ENCODE data around the gene LSS. TPM values are rescaled to one million over a fixed set of nuclear protein-coding genes. Genes with fewer than 3 reads are reported as not detected.

LSS gene
- total RNA-seq, 1 donor from 2014 or later, result 52.6 TPM

DNA sequence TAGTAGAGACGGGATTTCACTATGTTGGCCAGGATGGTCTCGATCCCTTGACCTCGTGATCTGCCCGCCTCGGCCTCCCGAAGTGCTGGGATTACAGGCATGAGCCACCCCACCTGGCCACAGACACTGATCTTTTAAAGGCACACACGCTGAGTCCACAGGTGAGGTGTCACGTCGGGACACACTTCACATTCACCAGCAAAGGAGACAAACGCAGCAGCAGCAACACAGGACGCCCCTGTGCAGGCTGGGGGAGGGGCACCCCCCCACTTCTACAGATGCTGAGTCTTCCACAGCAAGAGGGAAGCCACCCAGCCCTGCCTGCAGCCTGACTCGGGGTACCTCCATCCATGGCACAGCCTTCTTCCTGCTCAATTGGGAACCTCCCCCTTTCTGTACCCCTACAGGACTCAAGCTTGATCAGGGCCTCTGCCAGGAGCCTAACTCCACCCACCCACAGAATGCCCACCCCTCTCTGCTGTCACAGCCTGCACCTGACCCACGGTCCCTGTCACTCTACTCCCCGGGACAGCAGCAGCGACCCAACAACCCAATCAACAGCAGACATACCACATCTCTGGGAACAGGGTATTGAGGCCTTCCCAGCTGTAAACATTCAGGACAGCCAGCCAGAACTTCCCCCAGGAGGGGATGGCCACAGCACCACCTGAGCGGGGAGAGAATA is 9.5 kb downstream of the LSS start:
- DNase-seq (ENCODE audit: low read depth in 2 of 2), result no peak

- DNase-seq (ENCODE audit: low read depth in 2 of 2), result no peak
Observed at GRCh38 chr21:46217511-46218196, 10.9 kb downstream of the LSS start.

GRCh38 chr21:46216132-46216747 is 12.3 kb downstream of the LSS start:
- DNase-seq (ENCODE audit: low read depth in 2 of 2), result no peak

DNA sequence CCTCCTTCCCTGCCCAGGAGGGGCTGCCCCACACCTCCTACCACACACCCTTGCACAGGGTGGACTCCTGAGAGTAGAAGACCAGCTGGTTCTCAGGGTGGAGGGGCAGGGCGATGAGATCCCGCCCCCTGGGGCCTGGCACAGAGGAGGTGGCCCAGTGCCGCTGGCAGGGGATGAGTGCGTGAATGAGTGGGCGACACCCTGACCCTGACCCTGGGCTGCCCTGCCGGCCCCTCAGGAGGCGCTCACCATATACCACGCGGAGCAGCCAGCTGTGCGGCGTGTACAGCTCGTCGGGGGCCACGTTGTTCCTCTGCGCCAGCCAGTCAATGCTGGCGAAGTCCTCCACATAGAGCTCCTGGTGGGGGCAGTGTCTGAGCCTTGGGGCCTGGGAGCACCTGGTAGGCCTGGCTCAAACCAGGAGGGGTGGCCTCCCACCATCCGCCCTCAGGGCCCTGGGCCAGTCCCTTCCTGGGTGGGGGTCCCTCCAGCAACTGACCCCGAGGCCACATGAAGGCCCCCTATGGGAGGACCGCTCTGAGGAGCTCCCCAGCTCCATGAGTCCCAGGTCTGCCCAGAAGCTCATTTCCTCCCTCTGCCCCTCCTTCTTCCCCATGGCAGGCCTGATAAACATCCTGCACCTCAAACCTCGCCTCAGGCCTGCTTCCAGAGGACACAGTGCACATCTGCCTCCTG is 13.0 kb downstream of the LSS start:
- DNase-seq (ENCODE audit: low read depth in 2 of 2), result no peak

DNA sequence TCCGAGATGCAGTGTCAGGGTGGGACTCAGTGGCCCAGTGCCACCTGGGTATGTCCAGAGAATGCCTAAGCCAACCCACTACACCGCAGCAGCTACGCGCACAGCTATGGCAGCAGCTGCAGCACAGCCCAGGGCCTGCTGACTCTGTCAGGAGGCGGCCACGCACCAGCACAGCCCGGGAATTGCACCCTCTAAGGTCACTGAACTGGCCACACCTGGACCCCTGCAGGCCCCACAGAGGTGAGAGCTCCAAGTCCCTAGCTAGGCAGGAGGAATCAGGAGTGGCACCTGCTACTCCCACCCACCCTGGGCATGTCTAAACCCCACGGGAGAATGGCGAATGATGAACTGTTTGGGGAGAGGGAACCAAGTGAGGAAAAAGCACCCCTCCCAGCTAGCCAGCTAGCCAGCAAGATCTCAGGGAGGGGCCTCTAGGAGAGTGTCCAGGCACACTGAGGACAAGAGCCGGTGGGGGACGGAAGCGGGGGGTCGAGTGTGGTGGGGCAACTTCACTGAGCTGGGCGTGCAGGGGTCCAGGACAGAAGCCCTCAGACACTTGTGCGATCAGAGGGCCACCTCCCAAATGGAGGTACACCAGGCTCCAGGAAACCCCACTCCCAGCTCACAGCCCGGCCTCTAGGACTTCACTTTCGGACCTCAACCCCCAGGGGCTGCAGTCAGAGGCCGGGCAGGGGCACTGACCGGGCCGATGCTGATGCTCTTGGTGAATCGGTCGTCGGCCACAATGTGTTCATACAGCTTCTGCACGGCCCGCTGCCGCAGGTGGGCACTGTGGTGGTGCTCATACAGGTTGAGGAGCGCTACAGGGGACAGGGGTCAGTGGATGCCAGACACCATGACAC is 13.9 kb downstream of the LSS start:
- no peak for DNase-seq (ENCODE audit: low read depth in 2 of 2)

DNA sequence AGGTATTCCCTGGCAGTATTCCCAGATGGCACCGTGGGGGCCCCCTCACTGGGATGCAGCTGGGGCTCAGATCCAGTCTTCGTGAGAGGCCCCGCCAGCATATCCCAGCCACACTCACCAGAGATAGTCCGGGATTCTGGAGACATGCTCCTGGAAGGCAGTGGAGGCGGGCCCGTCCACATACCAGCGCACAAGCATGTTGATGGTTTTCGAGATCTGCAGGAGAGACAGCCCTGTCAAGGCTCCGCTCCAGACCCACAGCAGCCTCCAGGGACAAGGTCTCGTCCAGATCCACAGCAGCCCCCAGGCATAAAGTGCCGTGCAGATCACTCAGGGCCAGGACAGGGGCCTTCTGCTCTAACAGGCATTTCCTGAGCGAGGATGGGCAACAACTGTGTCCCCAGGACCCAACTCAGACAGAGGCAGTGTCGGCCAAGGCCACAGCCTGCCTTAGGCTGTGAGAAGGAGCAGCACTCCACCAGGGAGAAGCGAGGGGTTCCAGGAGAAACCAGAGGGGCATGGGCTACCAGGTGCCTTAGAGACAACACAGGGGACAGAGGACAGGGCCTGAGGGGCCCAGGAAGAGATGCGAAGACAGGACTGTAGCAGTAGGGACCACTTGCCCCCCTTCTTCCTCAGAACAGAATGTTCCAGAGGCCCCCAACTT is 14.8 kb downstream of the LSS start:
- no peak for DNase-seq (ENCODE audit: low read depth in 2 of 2)

GRCh38 chr21:46212721-46213484 is 15.7 kb downstream of the LSS start:
- DNase-seq (ENCODE audit: low read depth in 2 of 2), result no peak

DNA sequence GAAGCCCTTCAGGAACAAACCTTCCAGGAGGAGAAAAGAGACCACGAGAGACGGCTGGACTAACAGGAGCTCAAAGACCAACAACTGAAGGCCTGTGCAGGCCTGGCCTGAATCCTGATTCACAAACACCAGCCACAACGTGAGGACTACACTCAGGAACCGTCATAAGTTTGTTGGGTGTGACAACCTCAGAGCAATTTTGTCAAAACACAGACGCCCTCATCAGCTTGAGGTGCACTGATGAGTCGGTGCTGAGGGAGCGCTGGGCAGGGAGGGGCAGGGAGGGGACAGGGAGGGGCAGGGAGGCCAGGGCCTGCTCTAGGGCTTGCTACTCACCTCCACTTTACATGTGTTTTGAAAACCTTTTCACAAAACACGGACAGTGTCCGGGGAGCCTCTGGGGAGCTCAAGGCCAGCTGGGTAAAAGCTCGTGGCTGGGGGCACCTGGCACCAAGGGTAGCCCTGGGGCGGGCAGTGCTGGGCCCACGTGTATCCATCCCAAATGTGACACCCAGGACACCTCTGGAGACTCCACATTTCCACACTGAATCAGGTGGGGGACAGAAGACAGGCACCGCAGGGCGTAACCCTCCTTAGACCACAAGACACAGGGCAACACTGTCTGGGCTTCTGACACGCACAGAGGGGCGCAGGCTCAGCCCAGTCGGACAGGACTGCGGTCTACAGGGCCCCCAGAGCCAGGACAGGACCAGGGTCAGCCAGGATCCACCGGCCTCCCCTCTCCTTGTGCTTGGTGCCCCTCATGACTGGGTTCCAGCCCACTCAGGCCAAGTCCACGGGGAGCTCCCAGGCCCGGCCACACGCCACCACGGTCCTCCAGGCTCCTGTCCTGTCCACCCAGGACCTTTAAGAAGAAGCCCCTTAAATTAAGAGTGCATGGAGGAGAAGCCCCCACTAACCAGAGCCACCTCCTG is 16.5 kb downstream of the LSS start:
- DNase-seq (ENCODE audit: low read depth in 2 of 2), result no peak

- no peak for DNase-seq (ENCODE audit: low read depth in 2 of 2)
Observed at GRCh38 chr21:46211376-46211775, 17.2 kb downstream of the LSS start.

DNA sequence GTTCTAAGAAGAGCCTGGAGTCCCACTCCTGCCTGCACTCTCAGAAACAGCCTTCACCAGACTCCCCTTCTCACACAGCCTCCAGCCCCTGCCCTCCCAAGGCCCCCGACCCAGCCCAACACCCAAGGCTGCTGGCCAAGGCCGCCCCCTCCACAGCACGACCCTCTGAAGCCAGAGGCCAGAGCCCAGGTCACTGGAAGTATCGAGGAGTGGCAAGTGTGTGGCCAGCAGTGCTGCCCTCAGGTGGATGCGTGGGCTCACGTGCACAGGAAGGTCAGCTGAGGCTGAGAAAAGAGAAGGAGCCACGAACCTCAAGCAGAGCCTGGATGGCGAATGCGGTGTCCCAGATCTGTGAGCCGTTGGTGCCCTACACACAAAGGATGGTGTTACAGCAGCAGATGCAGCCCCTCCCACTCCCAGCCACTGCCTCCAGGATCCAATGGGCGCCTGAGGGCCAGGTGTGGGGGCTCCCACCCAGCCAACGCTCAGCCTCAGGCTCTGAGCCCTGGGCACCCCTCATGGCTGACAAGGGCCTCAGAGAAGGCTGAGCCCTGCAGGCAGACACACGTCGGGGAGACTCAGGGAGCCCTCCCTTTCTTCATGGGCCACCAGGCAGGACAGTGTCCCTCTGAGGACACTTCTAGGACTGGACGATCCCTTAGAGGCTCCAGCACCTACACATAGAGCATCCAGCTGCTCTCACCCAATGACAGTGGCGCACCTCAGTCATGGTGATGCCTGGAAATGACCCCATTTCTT is 18.0 kb downstream of the LSS start:
- DNase-seq (ENCODE audit: low read depth in 2 of 2), result no peak

DNA sequence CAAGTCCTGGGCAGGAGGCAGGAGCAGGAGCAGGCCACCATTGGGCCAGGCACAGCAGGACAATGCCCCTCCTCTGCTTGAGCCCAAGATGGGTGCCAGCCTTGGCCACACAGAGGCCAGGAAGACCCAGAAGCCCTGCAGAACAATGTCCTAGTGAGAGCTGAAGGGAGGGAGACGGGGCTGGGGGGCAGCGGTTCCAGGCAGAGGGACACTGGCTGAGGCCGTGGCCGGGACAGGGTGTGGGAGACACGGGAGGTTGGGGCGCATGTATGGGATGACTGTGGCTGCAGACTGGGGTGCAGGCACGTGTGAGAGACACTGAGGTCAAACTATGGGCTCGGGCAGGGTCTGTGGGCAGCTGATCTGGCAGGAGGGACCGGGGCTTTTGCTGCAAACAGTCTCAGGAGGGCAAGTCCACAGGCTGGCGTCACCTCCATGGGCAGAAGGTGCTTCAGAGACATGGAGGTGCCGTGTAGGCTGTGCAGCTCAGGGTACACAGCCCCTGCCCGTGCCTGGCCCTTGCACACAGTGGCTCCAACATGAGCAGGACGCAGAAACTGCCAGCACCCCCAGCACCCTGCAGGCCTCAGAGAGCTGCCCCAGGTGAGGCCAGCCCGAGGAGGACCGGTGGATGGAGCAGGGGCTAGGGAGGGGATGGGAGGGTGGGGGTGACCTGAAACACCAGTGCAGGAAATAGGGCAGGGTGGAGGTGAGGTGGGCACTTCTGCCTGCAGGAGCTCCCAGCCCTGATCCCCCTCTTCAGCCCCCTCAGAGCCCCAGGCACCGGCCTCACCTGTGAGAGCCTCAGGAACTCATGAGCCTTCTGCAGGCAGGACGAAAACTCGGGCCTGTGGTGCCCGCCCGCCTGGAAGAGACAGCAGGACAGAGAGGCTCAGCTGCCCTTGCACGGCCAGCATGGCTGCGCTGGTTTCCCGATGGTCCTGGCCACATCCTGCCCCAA is 19.5 kb downstream of the LSS start:
- no peak for DNase-seq (ENCODE audit: low read depth in 2 of 2)

- no peak for DNase-seq (ENCODE audit: low read depth in 2 of 2)
Observed at GRCh38 chr21:46207920-46208591, 20.5 kb downstream of the LSS start.

DNA sequence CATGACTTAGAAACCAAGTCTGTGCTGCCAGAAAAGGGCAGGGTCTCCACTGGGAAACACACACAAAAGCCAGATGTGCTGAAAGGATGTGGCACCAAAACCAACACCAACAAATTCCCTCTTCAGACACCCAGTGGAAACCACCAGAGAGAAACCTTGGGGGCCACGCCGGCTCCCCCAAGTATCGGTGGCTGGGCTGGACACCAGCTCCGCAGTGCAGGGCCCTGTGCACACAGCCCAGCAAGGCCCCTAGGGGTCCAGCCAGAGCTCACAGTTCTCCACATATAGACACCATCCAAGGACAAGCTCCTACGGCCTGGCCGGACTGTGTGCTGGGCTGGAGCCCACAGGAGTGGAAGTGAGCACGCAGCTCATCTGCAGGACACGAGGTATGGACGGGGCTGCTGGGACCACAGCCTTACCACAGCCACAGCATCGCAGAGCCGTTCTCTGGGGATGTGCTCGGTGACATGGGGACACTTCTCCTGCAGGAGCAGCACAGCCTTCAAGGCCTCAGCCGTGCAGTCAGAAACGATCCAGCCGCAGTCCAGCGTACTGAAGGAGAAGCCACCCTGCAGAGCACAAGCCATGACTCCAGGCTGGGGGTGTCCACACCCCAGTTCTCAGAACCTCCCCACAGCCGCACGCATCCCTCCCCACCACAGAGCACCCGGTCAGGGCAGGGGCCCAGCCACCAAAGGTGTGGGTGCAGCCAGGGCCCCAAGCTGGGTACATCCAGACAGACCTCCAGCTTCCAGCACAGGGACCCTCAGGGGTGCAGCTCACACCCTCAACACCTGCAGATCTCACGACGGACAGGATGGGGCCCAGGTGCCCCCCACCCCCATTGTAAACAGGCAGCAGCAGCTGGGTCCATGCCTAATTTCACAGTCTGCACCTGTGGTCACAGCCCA is 21.3 kb downstream of the LSS start:
- DNase-seq (ENCODE audit: low read depth in 2 of 2), result no peak

- DNase-seq (ENCODE audit: low read depth in 2 of 2), result no peak
Observed at GRCh38 chr21:46206163-46207005, 22.2 kb downstream of the LSS start.

Data from lung microvascular endothelial cell (primary cell).